ENCODE measurements around the gene KCTD4.

KCTD4 gene

GRCh38 chr13:45184693-45185092 is 16.2 kb downstream of the KCTD4 start:
- Histone ChIP-seq H3K79me1 (ENCODE audit: low read depth, low read length) (no peaks in the 10 kb centered on the region), H3K27me3 (ENCODE audit: control insufficient read depth in 3 of 3, insufficient read depth in 3 of 3, low read depth in 1 of 3, low read length in 3 of 3) (no peaks in the 10 kb centered on the region), H3K4me1 (ENCODE audit: control insufficient read depth in 2 of 2, insufficient read depth in 1 of 2, low read depth in 1 of 2, low read length in 2 of 2) (no peaks in the 10 kb centered on the region), H3K27ac (replicated peaks; ENCODE audit: low read length) (no peak overlapping the region), H3K14ac (ENCODE audit: low read length) (no peak overlapping the region), H4K8ac (ENCODE audit: low read depth, low read length) (no peak overlapping the region), H3K18ac (ENCODE audit: low read length) (no peak overlapping the region), H3K4ac (ENCODE audit: low read length) (no peak overlapping the region), H2AFZ (ENCODE audit: low read length) (no peak overlapping the region), H3K36me3 (replicated peaks in 1 of 2; ENCODE audit: control insufficient read depth in 2 of 2, insufficient read depth in 2 of 2, low read length in 2 of 2) (peaks cover 0 to 27% of the 10 kb centered on the region in 2 donors), H3K23ac (ENCODE audit: low read depth, low read length, poor library complexity) (no peak overlapping the region), H2AK5ac (ENCODE audit: low read depth, low read length) (no peak overlapping the region), H3K9me3 (replicated peaks in 1 of 2; ENCODE audit: control insufficient read depth in 2 of 2, insufficient read depth in 1 of 2, low read depth in 1 of 2, low read length in 2 of 2) (no peaks in the 10 kb centered on the region), H2BK5ac (ENCODE audit: low read length) (no peak overlapping the region), H2BK120ac (ENCODE audit: low read depth, low read length) (no peak overlapping the region), H2BK15ac (ENCODE audit: low read length) (no peak overlapping the region), H3K4me3 (ENCODE audit: low read length in 2 of 2) (no peak overlapping the region), H2BK12ac (ENCODE audit: low read length) (no peak overlapping the region), H4K91ac (ENCODE audit: low read depth, low read length, poor library complexity) (no peak overlapping the region), H3K4me2 (ENCODE audit: insufficient read depth, low read length, poor library complexity, severe bottlenecking) (no peak overlapping the region), H3K9ac (ENCODE audit: low read depth, low read length, poor library complexity) (no peak overlapping the region)
- DNase-seq (ENCODE audit: low spot score) = no peak
- WGBS, 2 donors (ENCODE audit: extremely low coverage in 2 of 2, insufficient read length in 2 of 2, insufficient replicate concordance in 1 of 2) = no CpG with 5 or more reads among the region's 5 CpGs

GRCh38 chr13:45180713-45181601 is 19.9 kb downstream of the KCTD4 start:
- Histone ChIP-seq H3K4me1 (ENCODE audit: control insufficient read depth in 2 of 2, insufficient read depth in 1 of 2, low read depth in 1 of 2, low read length in 2 of 2) (peaks cover 0 to 3% of the 10 kb centered on the region in 2 donors), H3K36me3 (replicated peaks in 1 of 2; ENCODE audit: control insufficient read depth in 2 of 2, insufficient read depth in 2 of 2, low read length in 2 of 2) (peaks cover 0 to 27% of the 10 kb centered on the region in 2 donors), H3K18ac (ENCODE audit: low read length) (no peak overlapping the region), H3K9me3 (replicated peaks in 1 of 2; ENCODE audit: control insufficient read depth in 2 of 2, insufficient read depth in 1 of 2, low read depth in 1 of 2, low read length in 2 of 2) (no peaks in the 10 kb centered on the region), H3K23ac (ENCODE audit: low read depth, low read length, poor library complexity) (no peak overlapping the region), H3K27ac (replicated peaks; ENCODE audit: low read length) (no peak overlapping the region), H3K4me2 (ENCODE audit: insufficient read depth, low read length, poor library complexity, severe bottlenecking) (no peak overlapping the region), H2BK15ac (ENCODE audit: low read length) (no peak overlapping the region), H4K91ac (ENCODE audit: low read depth, low read length, poor library complexity) (no peak overlapping the region), H3K14ac (ENCODE audit: low read length) (no peak overlapping the region), H3K4ac (ENCODE audit: low read length) (no peak overlapping the region), H3K27me3 (ENCODE audit: control insufficient read depth in 3 of 3, insufficient read depth in 3 of 3, low read depth in 1 of 3, low read length in 3 of 3) (no peaks in the 10 kb centered on the region), H3K79me1 (ENCODE audit: low read depth, low read length) (no peaks in the 10 kb centered on the region), H4K8ac (ENCODE audit: low read depth, low read length) (no peak overlapping the region), H2AK5ac (ENCODE audit: low read depth, low read length) (no peak overlapping the region), H3K4me3 (ENCODE audit: low read length in 2 of 2) (no peak overlapping the region), H2BK12ac (ENCODE audit: low read length) (no peak overlapping the region), H2BK120ac (ENCODE audit: low read depth, low read length) (no peak overlapping the region), H3K9ac (ENCODE audit: low read depth, low read length, poor library complexity) (no peak overlapping the region), H2BK5ac (ENCODE audit: low read length) (no peak overlapping the region), H2AFZ (ENCODE audit: low read length) (no peak overlapping the region)
- WGBS, 2 donors (ENCODE audit: extremely low coverage in 2 of 2, insufficient read length in 2 of 2, insufficient replicate concordance in 1 of 2) = no CpG with 5 or more reads among the region's 7 CpGs
- no peak for DNase-seq (ENCODE audit: low spot score)

- H2BK5ac ChIP-seq (ENCODE audit: low read length) = no peak overlapping the region
- no peak overlapping the region for H3K14ac ChIP-seq (ENCODE audit: low read length)
- H3K9me3 ChIP-seq (replicated peaks in 1 of 2; ENCODE audit: control insufficient read depth in 2 of 2, insufficient read depth in 1 of 2, low read depth in 1 of 2, low read length in 2 of 2) = no peaks in the 10 kb centered on the region
Measured at GRCh38 chr13:45180303-45180702, 20.5 kb downstream of the KCTD4 start.

GRCh38 chr13:45179428-45179827 is 21.4 kb downstream of the KCTD4 start:
- Histone ChIP-seq H3K27me3 (ENCODE audit: control insufficient read depth in 3 of 3, insufficient read depth in 3 of 3, low read depth in 1 of 3, low read length in 3 of 3) (no peaks in the 10 kb centered on the region), H3K27ac (replicated peaks; ENCODE audit: low read length) (no peak overlapping the region), H3K4ac (ENCODE audit: low read length) (no peak overlapping the region), H3K18ac (ENCODE audit: low read length) (no peak overlapping the region), H3K36me3 (replicated peaks in 1 of 2; ENCODE audit: control insufficient read depth in 2 of 2, insufficient read depth in 2 of 2, low read length in 2 of 2) (peaks cover 0 to 31% of the 10 kb centered on the region in 2 donors), H3K4me2 (ENCODE audit: insufficient read depth, low read length, poor library complexity, severe bottlenecking) (no peak overlapping the region), H3K4me1 (ENCODE audit: control insufficient read depth in 2 of 2, insufficient read depth in 1 of 2, low read depth in 1 of 2, low read length in 2 of 2) (peaks cover 0 to 3% of the 10 kb centered on the region in 2 donors), H2BK5ac (ENCODE audit: low read length) (no peak overlapping the region), H3K23ac (ENCODE audit: low read depth, low read length, poor library complexity) (no peak overlapping the region), H4K8ac (ENCODE audit: low read depth, low read length) (no peak overlapping the region), H3K9ac (ENCODE audit: low read depth, low read length, poor library complexity) (no peak overlapping the region), H4K91ac (ENCODE audit: low read depth, low read length, poor library complexity) (no peak overlapping the region), H3K4me3 (ENCODE audit: low read length in 2 of 2) (no peak overlapping the region), H2AFZ (ENCODE audit: low read length) (no peak overlapping the region), H3K9me3 (replicated peaks in 1 of 2; ENCODE audit: control insufficient read depth in 2 of 2, insufficient read depth in 1 of 2, low read depth in 1 of 2, low read length in 2 of 2) (no peaks in the 10 kb centered on the region), H2AK5ac (ENCODE audit: low read depth, low read length) (no peak overlapping the region), H3K14ac (ENCODE audit: low read length) (no peak overlapping the region), H3K79me1 (ENCODE audit: low read depth, low read length) (no peaks in the 10 kb centered on the region), H2BK120ac (ENCODE audit: low read depth, low read length) (no peak overlapping the region), H2BK15ac (ENCODE audit: low read length) (no peak overlapping the region), H2BK12ac (ENCODE audit: low read length) (no peak overlapping the region)
- DNase-seq (ENCODE audit: low spot score) = no peak

More at GRCh38 chr13:45180303-45180702, 20.5 kb downstream of the KCTD4 start:
- H3K23ac ChIP-seq (ENCODE audit: low read depth, low read length, poor library complexity) = no peak overlapping the region
- H3K27ac ChIP-seq (replicated peaks; ENCODE audit: low read length) = no peak overlapping the region
- WGBS, 2 donors (ENCODE audit: extremely low coverage in 2 of 2, insufficient read length in 2 of 2, insufficient replicate concordance in 1 of 2) = no CpG with 5 or more reads among the region's 3 CpGs
- H2BK12ac ChIP-seq (ENCODE audit: low read length) = no peak overlapping the region
- no peak overlapping the region for H3K18ac ChIP-seq (ENCODE audit: low read length)
- H3K4ac ChIP-seq (ENCODE audit: low read length) = no peak overlapping the region
- peaks cover 0 to 31% of the 10 kb centered on the region in 2 donors for H3K36me3 ChIP-seq (replicated peaks in 1 of 2; ENCODE audit: control insufficient read depth in 2 of 2, insufficient read depth in 2 of 2, low read length in 2 of 2)
- H2BK15ac ChIP-seq (ENCODE audit: low read length) = no peak overlapping the region
- H3K4me1 ChIP-seq (ENCODE audit: control insufficient read depth in 2 of 2, insufficient read depth in 1 of 2, low read depth in 1 of 2, low read length in 2 of 2) = peaks cover 0 to 3% of the 10 kb centered on the region in 2 donors
- no peak overlapping the region for H4K91ac ChIP-seq (ENCODE audit: low read depth, low read length, poor library complexity)
- H3K9ac ChIP-seq (ENCODE audit: low read depth, low read length, poor library complexity) = no peak overlapping the region
- no peak overlapping the region for H4K8ac ChIP-seq (ENCODE audit: low read depth, low read length)
- DNase-seq (ENCODE audit: low spot score) = no peak
- no peak overlapping the region for H2BK120ac ChIP-seq (ENCODE audit: low read depth, low read length)
- no peak overlapping the region for H3K4me2 ChIP-seq (ENCODE audit: insufficient read depth, low read length, poor library complexity, severe bottlenecking)
- no peak overlapping the region for H3K4me3 ChIP-seq (ENCODE audit: low read length in 2 of 2)
- H2AFZ ChIP-seq (ENCODE audit: low read length) = no peak overlapping the region
- no peak overlapping the region for H2AK5ac ChIP-seq (ENCODE audit: low read depth, low read length)
- H3K79me1 ChIP-seq (ENCODE audit: low read depth, low read length) = no peaks in the 10 kb centered on the region
- H3K27me3 ChIP-seq (ENCODE audit: control insufficient read depth in 3 of 3, insufficient read depth in 3 of 3, low read depth in 1 of 3, low read length in 3 of 3) = no peaks in the 10 kb centered on the region
